ENCODE measurements around the gene PI4KA.

The PI4KA gene

GRCh38 chr22:20792221-20792965 is 66.2 kb downstream of the PI4KA start:
- DNase-seq (ENCODE audit: low read depth in 1 of 2, low spot score in 1 of 2), result no peak
- H3K4me3 ChIP-seq (replicated peaks; ENCODE audit: insufficient read depth, low read length), result no peak overlapping the region
- no peaks in the 10 kb centered on the region for H3K27me3 ChIP-seq (ENCODE audit: insufficient read depth, poor library complexity, severe bottlenecking)
- no peak for TF ChIP-seq CTCF (IDR thresholded peaks at IDR 0.05; ENCODE audit: insufficient read depth, low read length)
- no peak for TF ChIP-seq POLR2AphosphoS5 (IDR thresholded peaks at IDR 0.05; ENCODE audit: low read depth)
- no peak for TF ChIP-seq SPI1 (IDR thresholded peaks at IDR 0.05; ENCODE audit: borderline replicate concordance, low read depth)
- TF ChIP-seq, protein P1, sequence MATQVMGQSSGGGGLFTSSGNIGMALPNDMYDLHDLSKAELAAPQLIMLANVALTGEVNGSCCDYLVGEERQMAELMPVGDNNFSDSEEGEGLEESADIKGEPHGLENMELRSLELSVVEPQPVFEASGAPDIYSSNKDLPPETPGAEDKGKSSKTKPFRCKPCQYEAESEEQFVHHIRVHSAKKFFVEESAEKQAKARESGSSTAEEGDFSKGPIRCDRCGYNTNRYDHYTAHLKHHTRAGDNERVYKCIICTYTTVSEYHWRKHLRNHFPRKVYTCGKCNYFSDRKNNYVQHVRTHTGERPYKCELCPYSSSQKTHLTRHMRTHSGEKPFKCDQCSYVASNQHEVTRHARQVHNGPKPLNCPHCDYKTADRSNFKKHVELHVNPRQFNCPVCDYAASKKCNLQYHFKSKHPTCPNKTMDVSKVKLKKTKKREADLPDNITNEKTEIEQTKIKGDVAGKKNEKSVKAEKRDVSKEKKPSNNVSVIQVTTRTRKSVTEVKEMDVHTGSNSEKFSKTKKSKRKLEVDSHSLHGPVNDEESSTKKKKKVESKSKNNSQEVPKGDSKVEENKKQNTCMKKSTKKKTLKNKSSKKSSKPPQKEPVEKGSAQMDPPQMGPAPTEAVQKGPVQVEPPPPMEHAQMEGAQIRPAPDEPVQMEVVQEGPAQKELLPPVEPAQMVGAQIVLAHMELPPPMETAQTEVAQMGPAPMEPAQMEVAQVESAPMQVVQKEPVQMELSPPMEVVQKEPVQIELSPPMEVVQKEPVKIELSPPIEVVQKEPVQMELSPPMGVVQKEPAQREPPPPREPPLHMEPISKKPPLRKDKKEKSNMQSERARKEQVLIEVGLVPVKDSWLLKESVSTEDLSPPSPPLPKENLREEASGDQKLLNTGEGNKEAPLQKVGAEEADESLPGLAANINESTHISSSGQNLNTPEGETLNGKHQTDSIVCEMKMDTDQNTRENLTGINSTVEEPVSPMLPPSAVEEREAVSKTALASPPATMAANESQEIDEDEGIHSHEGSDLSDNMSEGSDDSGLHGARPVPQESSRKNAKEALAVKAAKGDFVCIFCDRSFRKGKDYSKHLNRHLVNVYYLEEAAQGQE (IDR thresholded peaks at IDR 0.05; ENCODE audit: insufficient replicate concordance, low read depth), result no peak
- TF ChIP-seq GABPA (IDR thresholded peaks at IDR 0.05; ENCODE audit: low read depth), result no peak
- no peak overlapping the region for H3K27ac ChIP-seq (replicated peaks)

GRCh38 chr22:20788627-20789344 is 69.8 kb downstream of the PI4KA start:
- H3K27me3 ChIP-seq (ENCODE audit: insufficient read depth, poor library complexity, severe bottlenecking), result no peaks in the 10 kb centered on the region
- H3K4me3 ChIP-seq (replicated peaks; ENCODE audit: insufficient read depth, low read length), result no peak overlapping the region
- DNase-seq (ENCODE audit: low read depth in 1 of 2, low spot score in 1 of 2), result no peak
- H3K27ac ChIP-seq (replicated peaks), result no peak overlapping the region
- TF ChIP-seq SPI1 (IDR thresholded peaks at IDR 0.05; ENCODE audit: borderline replicate concordance, low read depth), result no peak
- TF ChIP-seq CTCF (IDR thresholded peaks at IDR 0.05; ENCODE audit: insufficient read depth, low read length), result no peak
- TF ChIP-seq, protein P1 (IDR thresholded peaks at IDR 0.05; ENCODE audit: insufficient replicate concordance, low read depth), result no peak
- TF ChIP-seq POLR2AphosphoS5 (IDR thresholded peaks at IDR 0.05; ENCODE audit: low read depth), result no peak
- no peak for TF ChIP-seq GABPA (IDR thresholded peaks at IDR 0.05; ENCODE audit: low read depth)

GRCh38 chr22:20787746-20788626 is 70.6 kb downstream of the PI4KA start:
- no peaks in the 10 kb centered on the region for H3K27me3 ChIP-seq (ENCODE audit: insufficient read depth, poor library complexity, severe bottlenecking)
- no peak overlapping the region for H3K4me3 ChIP-seq (replicated peaks; ENCODE audit: insufficient read depth, low read length)
- no peak for DNase-seq (ENCODE audit: low read depth in 1 of 2, low spot score in 1 of 2)
- H3K27ac ChIP-seq (replicated peaks), result no peak overlapping the region
- no peak for TF ChIP-seq SPI1 (IDR thresholded peaks at IDR 0.05; ENCODE audit: borderline replicate concordance, low read depth)
- no peak for TF ChIP-seq GABPA (IDR thresholded peaks at IDR 0.05; ENCODE audit: low read depth)
- TF ChIP-seq POLR2AphosphoS5 (IDR thresholded peaks at IDR 0.05; ENCODE audit: low read depth), result no peak
- TF ChIP-seq CTCF (IDR thresholded peaks at IDR 0.05; ENCODE audit: insufficient read depth, low read length), result no peak
- TF ChIP-seq, protein P1 (IDR thresholded peaks at IDR 0.05; ENCODE audit: insufficient replicate concordance, low read depth), result no peak

All from HL-60 (cell line).